HEK293 (cell line): Measurements from ENCODE around the gene PRTG.

Source experiments
- CTCF ChIA-PET: fragments of 350-600 bp; formaldehyde crosslinking; extraction: SDS; loops from one replicate; lab custom pipeline; 2021; ENCODE audit warnings: antibody characterized with exemption; lab: Yijun Ruan, JAX
- POLR2A ChIA-PET: fragments of 300-600 bp; formaldehyde crosslinking; extraction: SDS; loops from one replicate; lab custom pipeline; 2020; ENCODE audit warnings: antibody characterized with exemption, inconsistent platforms; lab: Yijun Ruan, JAX
- H3K27ac ChIP-seq: fragments of 200-500 bp; sonication (Bioruptor generic); 2 replicates; pipeline ENCODE4 v1.5.1; 2014; ENCODE audit warnings: low read depth, low read length, control low read depth, inconsistent platforms; ENCODE audit errors: extremely low read depth
- H3K36me3 ChIP-seq, 2 experiments: fragments of 200-500 bp in 1 of 2; sonication (Bioruptor generic) in 1 of 2; 1 replicate in 1 of 2; 2 replicates in 1 of 2; pipeline ENCODE4 v1.5.1; 2014 to 2017; ENCODE audit warnings: inconsistent platforms in 2 of 2, low read length in 2 of 2; ENCODE audit not compliant: control insufficient read depth in 2 of 2, insufficient read depth in 1 of 2
- H3K4me1 ChIP-seq: fragments of 200-500 bp; sonication (Bioruptor generic); 2 replicates; pipeline ENCODE4 v1.5.1; 2014; ENCODE audit warnings: mild to moderate bottlenecking, low read length, inconsistent platforms; ENCODE audit not compliant: control insufficient read depth, insufficient read depth
- H3K4me3 ChIP-seq: 2 replicates; pipeline ENCODE4 v1.5.1; 2011; ENCODE audit warnings: low read depth, mild to moderate bottlenecking, control low read depth, low read length, moderate library complexity
- H3K9me3 ChIP-seq: fragments of 200-500 bp; sonication (Bioruptor generic); 2 replicates; pipeline ENCODE4 v1.5.1; 2014; ENCODE audit warnings: low read depth, low read length, inconsistent platforms; ENCODE audit not compliant: control insufficient read depth, insufficient read depth
- GLI4 ChIP-seq: fragments of 450-650 bp; formaldehyde crosslinking; IDR thresholded peaks from 2 replicates; pipeline ENCODE4 v1.5.1; 2016; ENCODE audit warnings: missing biosample characterization, missing genetic modification characterization
- GLIS1 ChIP-seq: fragments of 450-650 bp; formaldehyde crosslinking; IDR thresholded peaks from 2 replicates; pipeline ENCODE4 v1.5.1; 2016; ENCODE audit warnings: missing biosample characterization, missing genetic modification characterization
- SCRT1 ChIP-seq: fragments of 450-650 bp; formaldehyde crosslinking; IDR thresholded peaks from 2 replicates; pipeline ENCODE4 v1.5.1; 2016; ENCODE audit warnings: missing biosample characterization, missing genetic modification characterization, borderline replicate concordance
- ZFHX2 ChIP-seq: fragments of 450-650 bp; formaldehyde crosslinking; conservative IDR thresholded peaks from 2 replicates; pipeline ENCODE4 v1.5.1; 2016; ENCODE audit warnings: missing biosample characterization, missing genetic modification characterization
- ZNF133 ChIP-seq: fragments of 450-650 bp; formaldehyde crosslinking; IDR thresholded peaks from 2 replicates; pipeline ENCODE4 v1.5.1; 2016; ENCODE audit warnings: missing biosample characterization, missing genetic modification characterization
- ZNF146 ChIP-seq: fragments of 450-650 bp; formaldehyde crosslinking; IDR thresholded peaks from 2 replicates; pipeline ENCODE4 v1.5.1; 2016; ENCODE audit warnings: missing biosample characterization, missing genetic modification characterization
- ZNF292 ChIP-seq: fragments of 450-650 bp; formaldehyde crosslinking; IDR thresholded peaks from 2 replicates; pipeline ENCODE4 v1.5.1; 2016; ENCODE audit warnings: low read depth, missing biosample characterization, missing genetic modification characterization, borderline replicate concordance
- ZNF391 ChIP-seq: fragments of 450-650 bp; formaldehyde crosslinking; IDR thresholded peaks from 2 replicates; pipeline ENCODE4 v1.5.1; 2016; ENCODE audit warnings: low read depth, missing biosample characterization, missing genetic modification characterization, borderline replicate concordance
- ZNF473 ChIP-seq: fragments of 450-650 bp; formaldehyde crosslinking; IDR thresholded peaks from 2 replicates; pipeline ENCODE4 v1.5.1; 2017; ENCODE audit warnings: missing biosample characterization, missing genetic modification characterization
- ZNF514 ChIP-seq: fragments of 450-650 bp; formaldehyde crosslinking; IDR thresholded peaks from 2 replicates; pipeline ENCODE4 v1.5.1; 2016; ENCODE audit warnings: missing biosample characterization, missing genetic modification characterization
- ZNF580 ChIP-seq: fragments of 450-650 bp; formaldehyde crosslinking; IDR thresholded peaks from 2 replicates; pipeline ENCODE4 v1.5.1; 2016; ENCODE audit warnings: missing biosample characterization, missing genetic modification characterization
- ZNF629 ChIP-seq: fragments of 450-650 bp; formaldehyde crosslinking; IDR thresholded peaks from 2 replicates; pipeline ENCODE4 v1.5.1; 2017; ENCODE audit warnings: missing biosample characterization, missing genetic modification characterization
- ZNF645 ChIP-seq: fragments of 450-650 bp; formaldehyde crosslinking; IDR thresholded peaks from 2 replicates; pipeline ENCODE4; 2016; ENCODE audit warnings: missing biosample characterization, missing genetic modification characterization
- ZNF670 ChIP-seq: fragments of 450-650 bp; formaldehyde crosslinking; IDR thresholded peaks from 2 replicates; pipeline ENCODE4 v1.5.1; 2016; ENCODE audit warnings: missing biosample characterization, missing genetic modification characterization, low read depth
- ZNF747 ChIP-seq: fragments of 450-650 bp; formaldehyde crosslinking; IDR thresholded peaks from 2 replicates; pipeline ENCODE4 v1.5.1; 2016; ENCODE audit warnings: missing biosample characterization, missing genetic modification characterization
- ZNF76 ChIP-seq: fragments of 450-650 bp; formaldehyde crosslinking; IDR thresholded peaks from 2 replicates; pipeline ENCODE4; 2016; ENCODE audit warnings: low read depth, missing biosample characterization, missing genetic modification characterization, borderline replicate concordance
- ZSCAN23 ChIP-seq: fragments of 450-650 bp; formaldehyde crosslinking; IDR thresholded peaks from 2 replicates; pipeline ENCODE4 v1.5.1; 2016; ENCODE audit warnings: missing biosample characterization, missing genetic modification characterization
- TF ChIP-seq, protein P1 (sequence below): fragments of 450-650 bp; formaldehyde crosslinking; IDR thresholded peaks from 2 replicates; pipeline ENCODE4 v1.5.1; 2016; ENCODE audit warnings: missing biosample characterization, missing genetic modification characterization
- TF ChIP-seq, protein P2 (sequence below): fragments of 450-650 bp; formaldehyde crosslinking; IDR thresholded peaks from 2 replicates; pipeline ENCODE4 v1.5.1; 2017; ENCODE audit warnings: missing biosample characterization, missing genetic modification characterization
- TF ChIP-seq, protein P3 (sequence below): IDR thresholded peaks from 2 replicates; pipeline ENCODE4 v1.6.1; 2011; ENCODE audit warnings: mild to moderate bottlenecking, low read depth, low read length, borderline replicate concordance

Gene PRTG

DNA sequence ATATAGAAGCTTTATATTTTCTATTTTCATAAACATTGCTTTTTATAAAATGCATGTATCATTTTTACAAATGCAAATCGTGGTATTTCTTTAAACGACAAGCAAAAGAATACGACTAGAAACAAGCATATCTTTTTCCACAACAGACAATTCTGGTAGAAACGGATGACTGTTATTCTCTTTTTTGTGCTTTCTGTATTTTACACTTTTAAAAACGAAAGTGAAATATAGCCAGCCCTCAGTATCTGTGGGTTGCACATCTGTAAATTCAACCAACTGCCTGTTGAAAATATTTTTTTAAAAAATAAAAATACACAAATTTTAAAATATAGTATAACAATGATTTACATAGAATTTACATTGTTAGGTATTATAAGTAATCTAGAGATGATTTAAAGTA lies 61.3 kb downstream of the PRTG start:
- H3K9me3 ChIP-seq, result no peaks in the 10 kb centered on the region
- H3K4me3 ChIP-seq, result no peak overlapping the region
- POLR2A ChIA-PET, result no interaction called here
- no peak overlapping the region for H3K27ac ChIP-seq
- H3K36me3 ChIP-seq, result peaks cover 0 to 10% of the 10 kb centered on the region in 2 experiments; a peak in 1 of 3 replicates
- TF ChIP-seq ZNF514 (tag by site-specific recombination) (no peak), ZFHX2 (tag by site-specific recombination) (no peak), ZNF747 (tag by site-specific recombination) (no peak), ZNF133 (no peak), GLI4 (tag by site-specific recombination) (no peak), ZNF76 (tag by site-specific recombination) (no peak), ZNF670 (no peak), GLIS1 (tag by site-specific recombination) (no peak), ZNF580 (tag by site-specific recombination) (no peak), ZNF473 (tag by site-specific recombination) (no peak), ZNF292 (tag by site-specific recombination) (no peak), ZNF391 (no peak), ZNF629 (tag by site-specific recombination) (no peak), ZSCAN23 (tag by site-specific recombination) (no peak), SCRT1 (tag by site-specific recombination) (no peak), ZNF146 (tag by site-specific recombination) (no peak), ZNF645 (tag by site-specific recombination) (no peak)
- TF ChIP-seq, protein P1, sequence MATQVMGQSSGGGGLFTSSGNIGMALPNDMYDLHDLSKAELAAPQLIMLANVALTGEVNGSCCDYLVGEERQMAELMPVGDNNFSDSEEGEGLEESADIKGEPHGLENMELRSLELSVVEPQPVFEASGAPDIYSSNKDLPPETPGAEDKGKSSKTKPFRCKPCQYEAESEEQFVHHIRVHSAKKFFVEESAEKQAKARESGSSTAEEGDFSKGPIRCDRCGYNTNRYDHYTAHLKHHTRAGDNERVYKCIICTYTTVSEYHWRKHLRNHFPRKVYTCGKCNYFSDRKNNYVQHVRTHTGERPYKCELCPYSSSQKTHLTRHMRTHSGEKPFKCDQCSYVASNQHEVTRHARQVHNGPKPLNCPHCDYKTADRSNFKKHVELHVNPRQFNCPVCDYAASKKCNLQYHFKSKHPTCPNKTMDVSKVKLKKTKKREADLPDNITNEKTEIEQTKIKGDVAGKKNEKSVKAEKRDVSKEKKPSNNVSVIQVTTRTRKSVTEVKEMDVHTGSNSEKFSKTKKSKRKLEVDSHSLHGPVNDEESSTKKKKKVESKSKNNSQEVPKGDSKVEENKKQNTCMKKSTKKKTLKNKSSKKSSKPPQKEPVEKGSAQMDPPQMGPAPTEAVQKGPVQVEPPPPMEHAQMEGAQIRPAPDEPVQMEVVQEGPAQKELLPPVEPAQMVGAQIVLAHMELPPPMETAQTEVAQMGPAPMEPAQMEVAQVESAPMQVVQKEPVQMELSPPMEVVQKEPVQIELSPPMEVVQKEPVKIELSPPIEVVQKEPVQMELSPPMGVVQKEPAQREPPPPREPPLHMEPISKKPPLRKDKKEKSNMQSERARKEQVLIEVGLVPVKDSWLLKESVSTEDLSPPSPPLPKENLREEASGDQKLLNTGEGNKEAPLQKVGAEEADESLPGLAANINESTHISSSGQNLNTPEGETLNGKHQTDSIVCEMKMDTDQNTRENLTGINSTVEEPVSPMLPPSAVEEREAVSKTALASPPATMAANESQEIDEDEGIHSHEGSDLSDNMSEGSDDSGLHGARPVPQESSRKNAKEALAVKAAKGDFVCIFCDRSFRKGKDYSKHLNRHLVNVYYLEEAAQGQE (tag by site-specific recombination), result no peak
- TF ChIP-seq, protein P2, sequence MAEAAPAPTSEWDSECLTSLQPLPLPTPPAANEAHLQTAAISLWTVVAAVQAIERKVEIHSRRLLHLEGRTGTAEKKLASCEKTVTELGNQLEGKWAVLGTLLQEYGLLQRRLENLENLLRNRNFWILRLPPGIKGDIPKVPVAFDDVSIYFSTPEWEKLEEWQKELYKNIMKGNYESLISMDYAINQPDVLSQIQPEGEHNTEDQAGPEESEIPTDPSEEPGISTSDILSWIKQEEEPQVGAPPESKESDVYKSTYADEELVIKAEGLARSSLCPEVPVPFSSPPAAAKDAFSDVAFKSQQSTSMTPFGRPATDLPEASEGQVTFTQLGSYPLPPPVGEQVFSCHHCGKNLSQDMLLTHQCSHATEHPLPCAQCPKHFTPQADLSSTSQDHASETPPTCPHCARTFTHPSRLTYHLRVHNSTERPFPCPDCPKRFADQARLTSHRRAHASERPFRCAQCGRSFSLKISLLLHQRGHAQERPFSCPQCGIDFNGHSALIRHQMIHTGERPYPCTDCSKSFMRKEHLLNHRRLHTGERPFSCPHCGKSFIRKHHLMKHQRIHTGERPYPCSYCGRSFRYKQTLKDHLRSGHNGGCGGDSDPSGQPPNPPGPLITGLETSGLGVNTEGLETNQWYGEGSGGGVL (tag by site-specific recombination), result no peak
- TF ChIP-seq, protein P3, sequence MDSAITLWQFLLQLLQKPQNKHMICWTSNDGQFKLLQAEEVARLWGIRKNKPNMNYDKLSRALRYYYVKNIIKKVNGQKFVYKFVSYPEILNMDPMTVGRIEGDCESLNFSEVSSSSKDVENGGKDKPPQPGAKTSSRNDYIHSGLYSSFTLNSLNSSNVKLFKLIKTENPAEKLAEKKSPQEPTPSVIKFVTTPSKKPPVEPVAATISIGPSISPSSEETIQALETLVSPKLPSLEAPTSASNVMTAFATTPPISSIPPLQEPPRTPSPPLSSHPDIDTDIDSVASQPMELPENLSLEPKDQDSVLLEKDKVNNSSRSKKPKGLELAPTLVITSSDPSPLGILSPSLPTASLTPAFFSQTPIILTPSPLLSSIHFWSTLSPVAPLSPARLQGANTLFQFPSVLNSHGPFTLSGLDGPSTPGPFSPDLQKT, result no peak
- H3K4me1 ChIP-seq, result 0 out of 2 replicates have a peak, but pooled peaks cover 5% of the 10 kb centered on the region
- CTCF ChIA-PET, result no interaction called here
